A549 (cell line): ENCODE results near the gene RAD51B.

Experiments used
- CEBPB ChIP-seq, 2 experiments: fragments of >200 bp in 1 of 2; sonication (Bioruptor Twin) in 1 of 2; formaldehyde crosslinking in 1 of 2; IDR thresholded peaks; 2 replicates each; pipeline ENCODE4 v1.6.1; 2012 to 2016
- NPAS2 ChIP-seq: fragments of 250-450 bp; sonication (Bioruptor Pico); IDR thresholded peaks from 2 replicates; pipeline ENCODE4 v1.8.0; 2022; ENCODE audit warnings: mild to moderate bottlenecking, moderate library complexity, borderline replicate concordance
- RCOR1 ChIP-seq: fragments of 150-350 bp; IDR thresholded peaks from 2 replicates; pipeline ENCODE4 v1.6.1; 2014; ENCODE audit warnings: antibody characterized with exemption, low read length, low read depth
- TF ChIP-seq, protein P1 (sequence below): fragments of >200 bp; sonication (Bioruptor Twin); formaldehyde crosslinking; IDR thresholded peaks from 3 replicates; pipeline ENCODE4 v1.5.1; 2016
- TF ChIP-seq, protein P2 (sequence below): IDR thresholded peaks from 2 replicates; pipeline ENCODE4 v1.6.1; 2012

DNA sequence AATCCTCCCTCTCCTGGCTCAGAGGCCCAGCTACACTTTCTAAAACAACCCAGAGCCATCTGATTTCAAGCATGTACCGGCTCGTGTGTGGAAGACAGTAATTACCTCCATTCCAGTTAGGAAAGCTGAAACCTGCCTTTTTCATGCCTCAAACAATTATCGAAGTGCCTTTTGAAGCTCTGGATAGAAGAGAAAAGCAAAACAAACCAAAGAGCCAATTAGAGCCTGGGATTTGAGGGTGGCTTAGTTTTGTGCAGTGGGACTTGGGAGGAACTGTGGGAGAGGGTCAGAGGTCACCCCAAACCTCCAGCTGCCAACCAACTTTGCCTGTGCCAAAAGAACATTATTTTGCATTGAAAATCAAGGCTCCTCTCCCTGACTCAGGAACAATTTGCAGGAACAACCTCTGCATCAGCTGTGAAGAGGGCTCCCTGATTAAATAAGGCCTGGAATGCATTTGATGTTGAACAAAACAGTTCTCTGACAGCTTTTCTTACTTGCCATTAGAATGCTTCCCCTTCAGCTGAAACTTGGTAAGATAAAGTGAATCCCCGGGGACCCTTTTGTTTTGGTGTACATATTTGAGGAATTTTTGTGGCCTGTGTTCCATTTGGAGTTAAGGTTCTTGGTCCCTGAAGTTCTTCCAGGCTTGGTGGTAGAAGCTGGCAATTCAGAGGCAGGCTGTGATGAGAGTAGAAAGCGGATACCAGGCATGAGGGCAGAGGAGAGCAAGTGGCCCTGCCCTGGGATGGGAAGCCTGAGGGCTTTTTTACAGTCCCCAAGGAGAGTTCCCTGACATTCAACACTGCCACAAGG is 703.1 kb downstream of the RAD51B start:
- TF ChIP-seq, protein P1, sequence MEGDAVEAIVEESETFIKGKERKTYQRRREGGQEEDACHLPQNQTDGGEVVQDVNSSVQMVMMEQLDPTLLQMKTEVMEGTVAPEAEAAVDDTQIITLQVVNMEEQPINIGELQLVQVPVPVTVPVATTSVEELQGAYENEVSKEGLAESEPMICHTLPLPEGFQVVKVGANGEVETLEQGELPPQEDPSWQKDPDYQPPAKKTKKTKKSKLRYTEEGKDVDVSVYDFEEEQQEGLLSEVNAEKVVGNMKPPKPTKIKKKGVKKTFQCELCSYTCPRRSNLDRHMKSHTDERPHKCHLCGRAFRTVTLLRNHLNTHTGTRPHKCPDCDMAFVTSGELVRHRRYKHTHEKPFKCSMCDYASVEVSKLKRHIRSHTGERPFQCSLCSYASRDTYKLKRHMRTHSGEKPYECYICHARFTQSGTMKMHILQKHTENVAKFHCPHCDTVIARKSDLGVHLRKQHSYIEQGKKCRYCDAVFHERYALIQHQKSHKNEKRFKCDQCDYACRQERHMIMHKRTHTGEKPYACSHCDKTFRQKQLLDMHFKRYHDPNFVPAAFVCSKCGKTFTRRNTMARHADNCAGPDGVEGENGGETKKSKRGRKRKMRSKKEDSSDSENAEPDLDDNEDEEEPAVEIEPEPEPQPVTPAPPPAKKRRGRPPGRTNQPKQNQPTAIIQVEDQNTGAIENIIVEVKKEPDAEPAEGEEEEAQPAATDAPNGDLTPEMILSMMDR, result no peak
- TF ChIP-seq NPAS2 (CRISPR knock-in tag) (no peak), CEBPB (IDR thresholded peaks at IDR 0.05) (no peak), RCOR1 (no peak)
- TF ChIP-seq, protein P2, sequence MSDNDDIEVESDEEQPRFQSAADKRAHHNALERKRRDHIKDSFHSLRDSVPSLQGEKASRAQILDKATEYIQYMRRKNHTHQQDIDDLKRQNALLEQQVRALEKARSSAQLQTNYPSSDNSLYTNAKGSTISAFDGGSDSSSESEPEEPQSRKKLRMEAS, result no peak
